GM19468 (cell line): ENCODE measurements around the gene CPNE2.
A peak's percentile ranks its signal among the peaks of the same experiment; 100 is the strongest.

Experiments
- ATAC-seq: cut with Tn5 transposase; IDR thresholded peaks from one replicate; pipeline ENCODE4 v1.9.1; 2021; ENCODE audit warnings: mild to moderate bottlenecking, moderate library complexity, moderate number of reproducible peaks; ENCODE audit not compliant: unreplicated experiment; ENCODE audit errors: extremely low read depth

The CPNE2 gene

GRCh38 chr16:57157533-57157932 lies 65.2 kb downstream of the CPNE2 start:
- no peak for ATAC-seq

GRCh38 chr16:57159447-57159846 lies 67.1 kb downstream of the CPNE2 start:
- no peak for ATAC-seq

- ATAC-seq, result no peak
Observed at GRCh38 chr16:57163842-57164241, 71.5 kb downstream of the CPNE2 start.

GRCh38 chr16:57165483-57165882 lies 73.1 kb downstream of the CPNE2 start:
- ATAC-seq, result no peak

GRCh38 chr16:57165938-57166337 lies 73.6 kb downstream of the CPNE2 start:
- ATAC-seq, result no peak

GRCh38 chr16:57166451-57166850 lies 74.1 kb downstream of the CPNE2 start:
- ATAC-seq, result no peak

- no peak for ATAC-seq
Observed at GRCh38 chr16:57166951-57167350, 74.6 kb downstream of the CPNE2 start.

- ATAC-seq, result no peak
Observed at GRCh38 chr16:57167538-57167937, 75.2 kb downstream of the CPNE2 start.

GRCh38 chr16:57167953-57168352 lies 75.6 kb downstream of the CPNE2 start:
- no peak for ATAC-seq

- no peak for ATAC-seq
Observed at GRCh38 chr16:57169327-57169726, 76.9 kb downstream of the CPNE2 start.

GRCh38 chr16:57172721-57173290 lies 80.4 kb downstream of the CPNE2 start:
- no peak for ATAC-seq

- ATAC-seq, result no peak
Observed at GRCh38 chr16:57175896-57176295, 83.5 kb downstream of the CPNE2 start.

GRCh38 chr16:57178196-57178595 lies 85.8 kb downstream of the CPNE2 start:
- no peak for ATAC-seq

GRCh38 chr16:57178793-57179212 lies 86.4 kb downstream of the CPNE2 start:
- ATAC-seq, result no peak

- no peak for ATAC-seq
Observed at GRCh38 chr16:57179215-57179828, 86.9 kb downstream of the CPNE2 start.

- ATAC-seq, result no peak
Observed at GRCh38 chr16:57184113-57184512, 91.7 kb downstream of the CPNE2 start.

- ATAC-seq, result no peak
Observed at GRCh38 chr16:57184887-57185445, 92.6 kb downstream of the CPNE2 start.

GRCh38 chr16:57185446-57185944 lies 93.1 kb downstream of the CPNE2 start:
- ATAC-seq, result no peak

- ATAC-seq, result peak; percentile 93
Observed at GRCh38 chr16:57185945-57186871, 93.8 kb downstream of the CPNE2 start, which contains the start of the genes PSME3IP1 and RSPRY1. PSME3IP1 (minus strand) TSS chr16:57186039; CDS start chr16:57173854, 12,185 bp downstream. RSPRY1 (plus strand) TSS chr16:57186329; CDS start chr16:57204659, 18,330 bp downstream.
